ENCODE data around the gene SSBP4. TPM values are rescaled to one million over a fixed set of nuclear protein-coding genes. Genes with fewer than 3 reads are reported as not detected.

Gene SSBP4
- total RNA-seq, 4 donors from 2014 or later, result 67.4 to 172 (median 84.2) TPM

GRCh38 chr19:18477974-18478373 is 58.8 kb downstream of the SSBP4 start:
- H3K4me1 ChIP-seq, result peaks cover 0 to 88% (median 44%) of the 10 kb centered on the region in 4 donors
- TF ChIP-seq POLR2A (IDR thresholded peaks at IDR 0.05) (no peak), EP300 (IDR thresholded peaks at IDR 0.05) (no peak), CTCF (IDR thresholded peaks at IDR 0.05) (no peak)
- peak overlapping the region in 3 of 4 donors; percentile 72 to 88 (median 86) for H3K27ac ChIP-seq
- peaks cover 0 to 8% (median 0%) of the 10 kb centered on the region in 3 donors for H3K36me3 ChIP-seq
- no peak for DNase-seq (ENCODE audit: low spot score in 2 of 2)
- no peaks in the 10 kb centered on the region for H3K27me3 ChIP-seq
- WGBS, 2 donors, result 79 to 81% methylated on average over 7 to 8 of the region's 8 CpGs
- H3K4me3 ChIP-seq, result no peak overlapping the region
- no peaks in the 10 kb centered on the region for H3K9me3 ChIP-seq

- H3K27ac ChIP-seq, result peak overlapping the region; percentile 12 to 88 (median 79)
- 51 to 55% methylated on average over 14 to 16 of the region's 17 CpGs for WGBS, 2 donors
- peak; percentile 56 to 80 for DNase-seq (ENCODE audit: low spot score in 2 of 2)
- no peaks in the 10 kb centered on the region for H3K27me3 ChIP-seq
- peaks cover 0 to 4% (median 0%) of the 10 kb centered on the region in 3 donors for H3K36me3 ChIP-seq
- peaks cover 0 to 88% (median 46%) of the 10 kb centered on the region in 4 donors for H3K4me1 ChIP-seq
- H3K9me3 ChIP-seq, result no peaks in the 10 kb centered on the region
- no peak for TF ChIP-seq CTCF (IDR thresholded peaks at IDR 0.05)
- TF ChIP-seq POLR2A (IDR thresholded peaks at IDR 0.05), result peak in 1 of 2 donors; percentile 25
- TF ChIP-seq EP300 (IDR thresholded peaks at IDR 0.05), result peak; percentile 87 to 97
- H3K4me3 ChIP-seq, result no peak overlapping the region
Measured at GRCh38 chr19:18478545-18479311, 59.5 kb downstream of the SSBP4 start.

- peaks cover 0 to 4% (median 0%) of the 10 kb centered on the region in 3 donors for H3K36me3 ChIP-seq
- H3K4me1 ChIP-seq, result peaks cover 0 to 87% (median 57%) of the 10 kb centered on the region in 4 donors
- H3K4me3 ChIP-seq, result no peak overlapping the region
- 41 to 50% methylated on average over 11 to 13 of the region's 13 CpGs for WGBS, 2 donors
- no peaks in the 10 kb centered on the region for H3K27me3 ChIP-seq
- H3K9me3 ChIP-seq, result no peaks in the 10 kb centered on the region
- peak overlapping the region in 3 of 4 donors; percentile 72 to 88 (median 86) for H3K27ac ChIP-seq
- DNase-seq (ENCODE audit: low spot score in 2 of 2), result peak; percentile 72 to 84
- TF ChIP-seq POLR2A (IDR thresholded peaks at IDR 0.05) (no peak), CTCF (IDR thresholded peaks at IDR 0.05) (no peak), EP300 (IDR thresholded peaks at IDR 0.05) (peak; percentile 72 to 98)
Measured at GRCh38 chr19:18480006-18480691, 61.0 kb downstream of the SSBP4 start.

GRCh38 chr19:18481505-18482222 is 62.5 kb downstream of the SSBP4 start:
- TF ChIP-seq POLR2A (IDR thresholded peaks at IDR 0.05) (no peak), EP300 (IDR thresholded peaks at IDR 0.05) (no peak), CTCF (IDR thresholded peaks at IDR 0.05) (no peak)
- DNase-seq (ENCODE audit: low spot score in 2 of 2), result no peak
- Histone ChIP-seq H3K27me3 (no peaks in the 10 kb centered on the region), H3K4me3 (no peak overlapping the region), H3K4me1 (peaks cover 0 to 87% (median 65%) of the 10 kb centered on the region in 4 donors), H3K27ac (peak overlapping the region in 3 of 4 donors; percentile 11 to 88 (median 66)), H3K9me3 (no peaks in the 10 kb centered on the region), H3K36me3 (peaks cover 0 to 4% (median 0%) of the 10 kb centered on the region in 3 donors)
- 93 to 95% methylated on average over 12 of the region's 12 CpGs for WGBS, 2 donors
